ENCODE data around the gene PTPN18. TPM values are rescaled to one million over a fixed set of nuclear protein-coding genes. Genes with fewer than 3 reads are reported as not detected.
"Not testable (repeated sequence)": the region's sequence is repeated elsewhere in the genome, so short reads cannot be mapped to it uniquely, and the experiment has no call there.

PTPN18 gene
- total and polyA plus RNA-seq, 2 donors (not counting 3 experiments of a cell fraction or from before 2014, with no cell fraction given) = 39.4 to 39.6 TPM

DNA sequence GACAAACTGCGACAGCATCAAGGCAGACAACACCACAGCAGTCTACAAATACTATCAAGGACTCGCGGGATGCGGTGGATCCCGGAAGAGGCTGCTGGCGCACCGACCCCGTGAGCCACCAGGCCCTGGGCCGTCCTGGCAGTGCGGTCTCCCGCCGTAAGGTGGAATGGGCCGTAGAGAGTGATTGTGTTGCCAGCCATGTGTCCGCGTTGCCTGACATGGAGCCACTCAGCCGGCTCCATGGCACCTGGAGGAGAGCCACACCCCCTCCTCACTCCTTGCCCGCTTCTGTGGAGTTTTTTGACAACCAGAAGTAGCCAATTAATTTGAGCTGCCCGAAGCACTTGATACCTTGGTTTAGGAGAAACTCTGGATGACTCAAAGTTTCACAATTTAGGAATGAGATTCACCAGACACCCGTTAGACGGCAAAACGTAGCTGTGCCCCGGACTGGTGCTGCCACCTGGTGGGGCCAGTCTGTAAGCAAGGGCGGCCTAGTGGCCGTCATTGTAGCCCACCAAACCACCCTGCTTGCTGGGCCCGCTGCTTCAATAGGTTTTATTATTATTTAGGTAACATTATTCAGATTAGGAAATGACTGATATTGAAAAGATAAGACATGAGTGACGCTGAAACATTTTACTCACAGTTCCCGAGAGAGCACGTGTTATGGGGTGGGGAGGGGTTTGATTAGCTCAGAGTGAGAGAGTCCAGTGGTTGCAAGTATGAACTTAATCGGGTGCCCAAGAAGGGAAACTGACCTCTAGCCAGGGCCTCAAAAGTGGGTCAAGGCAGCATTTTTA lies 23.4 kb upstream of the PTPN18 start:
- no TSS peak for BruUV-seq (replicated peaks)
- peak; percentile 94 for FAIRE-seq
- ChIA-PET CTCF (interaction anchor here (0.5 to 7.8 kb wide), 20 partner anchors 10 to 1596 kb away, joined by 3 to 147 read pairs (median 6); partner anchors contain the start of genes IMP4, MZT2B and SMPD4), POLR2A (no interaction called here)
- H3K4me3 ChIP-seq (replicated peaks in 1 of 3; ENCODE audit: insufficient read depth in 1 of 3, low read depth in 1 of 3, low read length in 3 of 3) = no peak overlapping the region
- no peak overlapping the region for H3K4me2 ChIP-seq (ENCODE audit: insufficient read depth, low read length)
- peaks cover 6 to 25% of the 10 kb centered on the region in 2 experiments for H3K27me3 ChIP-seq (ENCODE audit: control insufficient read depth in 2 of 2, insufficient read depth in 2 of 2, low read length in 2 of 2)
- peak overlapping the region; percentile 86 for H2AFZ ChIP-seq (ENCODE audit: low read depth, low read length)
- no peaks in the 10 kb centered on the region for H3K9me1 ChIP-seq (replicated peaks; ENCODE audit: control insufficient read depth, extremely low read depth, insufficient read depth, low read length)
- intact Hi-C loops (cut with micrococcal nuclease) = loop anchor here (1.0 to 10.0 kb wide), 5 partner anchors 88 to 1598 kb away; partner anchors contain the start of gene SMPD4
- dilution Hi-C loops (cut with MboI; ENCODE audit: extremely low pct_ligation_motif_present, low sequenced_read_pairs) = no loop called here
- peaks cover 3% of the 10 kb centered on the region for H3K4me1 ChIP-seq (ENCODE audit: control insufficient read depth, extremely low read depth, insufficient read depth, low read length)
- no peaks in the 10 kb centered on the region for H3K36me3 ChIP-seq (ENCODE audit: control insufficient read depth in 2 of 2, extremely low read depth in 1 of 2, insufficient read depth in 2 of 2, low read length in 2 of 2)
- peak; percentile 63 for DNase-seq (ENCODE audit: low read depth, low spot score)
- no peak overlapping the region for H3K27ac ChIP-seq (ENCODE audit: insufficient read depth, low read depth, low read length)
- H3K9me3 ChIP-seq (replicated peaks; ENCODE audit: control insufficient read depth, insufficient read depth, low read length) = no peaks in the 10 kb centered on the region
- no peak overlapping the region for H3K9ac ChIP-seq (replicated peaks; ENCODE audit: extremely low read depth, insufficient read depth, low read length)
- H3K79me2 ChIP-seq (ENCODE audit: control insufficient read depth, insufficient read depth, low read length) = no peaks in the 10 kb centered on the region
- TF ChIP-seq, protein P1, sequence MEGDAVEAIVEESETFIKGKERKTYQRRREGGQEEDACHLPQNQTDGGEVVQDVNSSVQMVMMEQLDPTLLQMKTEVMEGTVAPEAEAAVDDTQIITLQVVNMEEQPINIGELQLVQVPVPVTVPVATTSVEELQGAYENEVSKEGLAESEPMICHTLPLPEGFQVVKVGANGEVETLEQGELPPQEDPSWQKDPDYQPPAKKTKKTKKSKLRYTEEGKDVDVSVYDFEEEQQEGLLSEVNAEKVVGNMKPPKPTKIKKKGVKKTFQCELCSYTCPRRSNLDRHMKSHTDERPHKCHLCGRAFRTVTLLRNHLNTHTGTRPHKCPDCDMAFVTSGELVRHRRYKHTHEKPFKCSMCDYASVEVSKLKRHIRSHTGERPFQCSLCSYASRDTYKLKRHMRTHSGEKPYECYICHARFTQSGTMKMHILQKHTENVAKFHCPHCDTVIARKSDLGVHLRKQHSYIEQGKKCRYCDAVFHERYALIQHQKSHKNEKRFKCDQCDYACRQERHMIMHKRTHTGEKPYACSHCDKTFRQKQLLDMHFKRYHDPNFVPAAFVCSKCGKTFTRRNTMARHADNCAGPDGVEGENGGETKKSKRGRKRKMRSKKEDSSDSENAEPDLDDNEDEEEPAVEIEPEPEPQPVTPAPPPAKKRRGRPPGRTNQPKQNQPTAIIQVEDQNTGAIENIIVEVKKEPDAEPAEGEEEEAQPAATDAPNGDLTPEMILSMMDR (IDR thresholded peaks at IDR 0.05; ENCODE audit: extremely low read depth in 1 of 2, insufficient read depth in 1 of 2, low read depth in 1 of 2, low read length in 2 of 2) = peak; percentile 92 to 94
- TF ChIP-seq GATA2 (IDR thresholded peaks at IDR 0.05; ENCODE audit: insufficient read depth, insufficient read length, low read depth, low read length) (no peak), MAX (IDR thresholded peaks at IDR 0.05; ENCODE audit: insufficient read depth, insufficient read length) (no peak)
- H4K20me1 ChIP-seq (replicated peaks; ENCODE audit: control insufficient read depth, extremely low read depth, insufficient read depth, low read length) = no peaks in the 10 kb centered on the region

DNA sequence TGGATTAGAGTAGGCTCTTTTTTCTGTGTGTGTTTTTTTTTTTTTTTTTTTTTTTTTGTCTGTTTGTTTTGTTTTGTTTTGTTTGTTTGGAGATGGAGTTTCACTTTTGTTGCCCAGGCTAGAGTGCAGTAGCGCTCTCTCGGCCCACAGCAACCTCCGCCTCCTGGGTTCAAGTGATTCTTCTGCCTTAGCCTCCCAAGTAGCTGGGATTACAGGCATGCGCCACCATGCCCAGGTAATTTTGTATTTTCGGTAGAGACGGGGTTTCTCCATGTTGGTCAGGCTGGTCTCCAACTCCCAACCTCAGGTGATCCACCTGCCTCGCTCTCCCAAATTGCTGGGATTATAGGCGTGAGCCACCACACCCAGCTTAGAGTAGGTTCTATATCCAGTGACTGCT lies 22.6 kb upstream of the PTPN18 start:
- H2AFZ ChIP-seq (ENCODE audit: low read depth, low read length); POLR2A ChIA-PET; H4K20me1 ChIP-seq (replicated peaks; ENCODE audit: control insufficient read depth, extremely low read depth, insufficient read depth, low read length); H3K4me3 ChIP-seq (replicated peaks in 1 of 3; ENCODE audit: insufficient read depth in 1 of 3, low read depth in 1 of 3, low read length in 3 of 3); H3K4me2 ChIP-seq (ENCODE audit: insufficient read depth, low read length); H3K36me3 ChIP-seq (ENCODE audit: control insufficient read depth in 2 of 2, extremely low read depth in 1 of 2, insufficient read depth in 2 of 2, low read length in 2 of 2); BruUV-seq (replicated peaks); dilution Hi-C loops (cut with MboI; ENCODE audit: extremely low pct_ligation_motif_present, low sequenced_read_pairs); H3K9ac ChIP-seq (replicated peaks; ENCODE audit: extremely low read depth, insufficient read depth, low read length); H3K9me3 ChIP-seq (replicated peaks; ENCODE audit: control insufficient read depth, insufficient read depth, low read length); H3K4me1 ChIP-seq (ENCODE audit: control insufficient read depth, extremely low read depth, insufficient read depth, low read length); DNase-seq (ENCODE audit: low read depth, low spot score); FAIRE-seq; H3K79me2 ChIP-seq (ENCODE audit: control insufficient read depth, insufficient read depth, low read length); H3K9me1 ChIP-seq (replicated peaks; ENCODE audit: control insufficient read depth, extremely low read depth, insufficient read depth, low read length); H3K27ac ChIP-seq (ENCODE audit: insufficient read depth, low read depth, low read length): not testable (repeated sequence)
- intact Hi-C loops (cut with micrococcal nuclease) = loop anchor here (10.0 kb wide), 2 partner anchors 88 to 1598 kb away; no protein-coding TSS in a partner anchor
- CTCF ChIA-PET = interaction anchor here (1.0 to 7.8 kb wide), 16 partner anchors 9 to 1597 kb away, joined by 3 to 147 read pairs (median 6); partner anchors contain the start of genes IMP4 and SMPD4
- H3K27me3 ChIP-seq (ENCODE audit: control insufficient read depth in 2 of 2, insufficient read depth in 2 of 2, low read length in 2 of 2) = peaks cover 6 to 25% of the 10 kb centered on the region in 2 experiments
